Right ventricle myocardium inferior (tissue), 1 donor: ENCODE results near the gene ITK. TPM values are rescaled to one million over a fixed set of nuclear protein-coding genes. Genes with fewer than 3 reads are reported as not detected.
"Not testable (repeated sequence)": the region's sequence is repeated elsewhere in the genome, so short reads cannot be mapped to it uniquely, and the experiment has no call there.

Source experiments
- ATAC-seq: fragments of 200-7000 bp; cut with Tn5 transposase; one replicate; pipeline ENCODE4 v1.9.1; 2020; ENCODE audit warnings: mild to moderate bottlenecking, moderate library complexity
- DNase-seq: peaks from one replicate; pipeline ENCODE4 v3.0.0; 2021; ENCODE audit errors: missing footprints
- intact Hi-C: fragments of 100-400 bp; cut with DNase I; formaldehyde crosslinking; loops from one replicate; pipeline ENCODE4 v1.11.0; 2022
- total RNA-seq: library from RNA; stranded (reverse); fragmentation: NEBNext Ultra II Directional; extraction: Animal tissue kit (Norgen Biotek cat#: 25700); gene quantifications from one replicate; pipeline ENCODE4 v1.2.1, GENCODE V29; 2021
- donor health status: DM: no; HTN: yes; CAD: no; lungs with severe emphysema.

ITK gene
- total RNA-seq, 1 donor from 2014 or later: 0.51 TPM

- DNase-seq (no peak), ATAC-seq (no peak)
- intact Hi-C loops: no loop called here
Measured at GRCh38 chr5:157198277-157198986, 17.8 kb downstream of the ITK start.

GRCh38 chr5:157201857-157202256, 21.2 kb downstream of the ITK start:
- intact Hi-C loops: no loop called here

GRCh38 chr5:157203417-157203816, 22.8 kb downstream of the ITK start:
- ATAC-seq: no peak
- intact Hi-C loops: no loop called here

More at GRCh38 chr5:157201857-157202256, 21.2 kb downstream of the ITK start:
- ATAC-seq (no peak), DNase-seq (no peak)

GRCh38 chr5:157204765-157205164, 24.1 kb downstream of the ITK start:
- no peak for ATAC-seq
- no peak for DNase-seq
- intact Hi-C loops: no loop called here

More at GRCh38 chr5:157203417-157203816, 22.8 kb downstream of the ITK start:
- no peak for DNase-seq

- DNase-seq (no peak), ATAC-seq (no peak)
- intact Hi-C loops: no loop called here
Measured at GRCh38 chr5:157205708-157206107, 25.1 kb downstream of the ITK start.

GRCh38 chr5:157210652-157211051, 30.0 kb downstream of the ITK start:
- intact Hi-C loops, ATAC-seq, DNase-seq: not testable (repeated sequence)

GRCh38 chr5:157212307-157212706, 31.7 kb downstream of the ITK start:
- intact Hi-C loops: no loop called here
- DNase-seq (peak; percentile 53), ATAC-seq (no peak)

- no peak for ATAC-seq
Measured at GRCh38 chr5:157213527-157214243, 33.0 kb downstream of the ITK start.

GRCh38 chr5:157214415-157214814, 33.8 kb downstream of the ITK start:
- ATAC-seq (no peak), DNase-seq (no peak)
- intact Hi-C loops: no loop called here

More at GRCh38 chr5:157213527-157214243, 33.0 kb downstream of the ITK start:
- intact Hi-C loops: no loop called here
- no peak for DNase-seq

GRCh38 chr5:157214861-157215513, 34.3 kb downstream of the ITK start:
- DNase-seq: no peak
- intact Hi-C loops: no loop called here
- ATAC-seq: no peak

- no peak for DNase-seq
- ATAC-seq: no peak
- intact Hi-C loops: no loop called here
Measured at GRCh38 chr5:157215514-157216167, 35.0 kb downstream of the ITK start.

- no peak for ATAC-seq
- intact Hi-C loops: no loop called here
- no peak for DNase-seq
Measured at GRCh38 chr5:157216391-157217142, 35.9 kb downstream of the ITK start.

GRCh38 chr5:157217289-157218024, 36.8 kb downstream of the ITK start:
- no peak for ATAC-seq
- intact Hi-C loops: no loop called here
- no peak for DNase-seq

- peak; percentile 67 for ATAC-seq
- no peak for DNase-seq
- intact Hi-C loops: no loop called here
Measured at GRCh38 chr5:157219491-157220271, 39.0 kb downstream of the ITK start.

GRCh38 chr5:157221959-157222358, 41.3 kb downstream of the ITK start:
- no peak for ATAC-seq
- DNase-seq: no peak
- intact Hi-C loops: no loop called here

- DNase-seq (no peak), ATAC-seq (no peak)
- intact Hi-C loops: no loop called here
Measured at GRCh38 chr5:157222506-157223230, 42.0 kb downstream of the ITK start.
